Heart right ventricle (tissue), 16 donors: ENCODE results near the gene TRAIP. TPM values are rescaled to one million over a fixed set of nuclear protein-coding genes. Genes with fewer than 3 reads are reported as not detected.
"Not testable (repeated sequence)": the region's sequence is repeated elsewhere in the genome, so short reads cannot be mapped to it uniquely, and the experiment has no call there.

ENCODE experiments used
- ATAC-seq, 8 donors: fragments of 200-7000 bp; cut with Tn5 transposase; one replicate each; pipeline ENCODE4 v1.9.1; 2020; ENCODE audit warnings: mild to moderate bottlenecking in 8 of 8, moderate library complexity in 8 of 8, moderate number of reproducible peaks in 1 of 8
- DNase-seq, 2 donors: peaks; one replicate each; pipeline ENCODE4 v3.0.0-alpha.2; 2020
- H3K27ac ChIP-seq, 10 donors: fragments of 200-600 bp; sonication (generic) in 2 of 10; one replicate each; pipeline versions ENCODE4 v1.5.0 to v1.8.0; 2020 to 2022; ENCODE audit warnings: mild to moderate bottlenecking in 3 of 10
- H3K27me3 ChIP-seq, 7 donors: fragments of 200-600 bp; one replicate each; pipeline ENCODE4 v1.8.0; 2021 to 2022; ENCODE audit warnings: mild to moderate bottlenecking in 2 of 7
- H3K36me3 ChIP-seq, 9 donors: fragments of 200-600 bp; sonication (generic) in 1 of 9; one replicate each; pipeline versions ENCODE4 v1.5.0 to v1.8.0; 2020 to 2022; ENCODE audit warnings: mild to moderate bottlenecking in 2 of 9
- H3K4me1 ChIP-seq, 9 donors: fragments of 200-600 bp; sonication (generic) in 1 of 9; one replicate each; pipeline versions ENCODE4 v1.5.0 to v1.8.0; 2020 to 2022; ENCODE audit warnings: mild to moderate bottlenecking in 4 of 9
- H3K4me3 ChIP-seq, 10 donors: fragments of 200-600 bp; sonication (generic) in 2 of 10; one replicate each; pipeline versions ENCODE4 v1.5.0 to v1.8.0; 2020 to 2022; ENCODE audit warnings: mild to moderate bottlenecking in 7 of 10, moderate library complexity in 2 of 10
- H3K9me3 ChIP-seq, 11 donors: fragments of 200-600 bp in 10 of 11; sonication (generic) in 2 of 11; one replicate each; pipeline versions ENCODE4 v1.5.0 to v1.8.0; 2013 to 2022; ENCODE audit warnings: mild to moderate bottlenecking in 2 of 11, control low read depth in 1 of 11, moderate library complexity in 1 of 11
- CTCF ChIP-seq, 9 donors: fragments of 200-600 bp; sonication (generic) in 2 of 9; IDR thresholded peaks; one replicate each; pipeline versions ENCODE4 v1.5.0 to v1.8.0; 2021 to 2022; ENCODE audit warnings: antibody characterized with exemption in 9 of 9, mild to moderate bottlenecking in 5 of 9, moderate library complexity in 1 of 9
- WGBS, 2 donors: extraction: QIAGEN DNeasy Blood & Tissue Kit; methylation state at CpG; one replicate each; pipeline ENCODE4 v1.1.7; 2013; ENCODE audit warnings: inconsistent platforms in 1 of 2; 5-methylcytosine and 5-hydroxymethylcytosine counted together
- intact Hi-C, 10 donors: fragments of 100-400 bp; cut with DNase I; formaldehyde crosslinking; loops; one replicate each; pipeline versions ENCODE4 v1.11.1 to v1.14.2; 2022
- long read RNA-seq, 3 donors: library from polyadenylated mRNA; unstranded; transcript quantifications; one replicate each; pipeline ENCODE4 v2.0.0, GENCODE V29; 2020 to 2021
- polyA plus RNA-seq, 2 donors: library from polyadenylated mRNA; stranded (reverse); fragments of 200-250 nt; gene quantifications; one replicate each; pipeline ENCODE4 v1.2.3, GENCODE V29; 2013
- total RNA-seq, 10 donors: library from RNA; stranded (reverse); fragmentation: NEBNext Ultra II Directional in 3 of 10; extraction: Animal tissue kit (Norgen Biotek cat#: 25700) in 3 of 10; gene quantifications; one replicate each; pipeline versions ENCODE4 v1.2.1 to v1.2.4, GENCODE V29; 2021 to 2023
- donor health status: Arrhythmogenic right ventricular cardiomyopathy.
- donor health status: ischemic (EF 13 %, LVEDD 7.1; RV severe dilation, severe dysfunction).
- donor health status: healthy with polysubstance abuse.
- donor health status: DM: no; HTN: yes; CAD: no.
- donor health status: DM: no; HTN: no; CAD: no.
- donor health status: ischemic (EF 25% LVEDD 6.9; RV normal size, moderate dysfunction).
- donor health status: ischemic (EF 25% LVEDD 5.7; RV mildly dilated, moderate dysfunction).
- donor health status: healthy.
- donor health status: DM: yes; HTN: yes; CAD: no.
- donor health status: Ischemic cardiomyopathy.
- donor health status: ischemic (EF 35%, LVEDD 5.7; RV mildly dilated, moderate dysfunction).
- donor health status: nonischemic (EF 11% LVEDD 7.7; RV severe dilation, severe dysfunction).
- donor health status: DM: yes; HTN: yes; CAD: no.
- donor health status: PGD.
- donor health status: ischemic (EF 29% LVEDD 5.4; RV normal size, mild dysfunction).
- donor health status: nonischemic (EF 23%, LVEDD 6.1; RV moderate dilation, normal function).

The TRAIP gene, protein sequence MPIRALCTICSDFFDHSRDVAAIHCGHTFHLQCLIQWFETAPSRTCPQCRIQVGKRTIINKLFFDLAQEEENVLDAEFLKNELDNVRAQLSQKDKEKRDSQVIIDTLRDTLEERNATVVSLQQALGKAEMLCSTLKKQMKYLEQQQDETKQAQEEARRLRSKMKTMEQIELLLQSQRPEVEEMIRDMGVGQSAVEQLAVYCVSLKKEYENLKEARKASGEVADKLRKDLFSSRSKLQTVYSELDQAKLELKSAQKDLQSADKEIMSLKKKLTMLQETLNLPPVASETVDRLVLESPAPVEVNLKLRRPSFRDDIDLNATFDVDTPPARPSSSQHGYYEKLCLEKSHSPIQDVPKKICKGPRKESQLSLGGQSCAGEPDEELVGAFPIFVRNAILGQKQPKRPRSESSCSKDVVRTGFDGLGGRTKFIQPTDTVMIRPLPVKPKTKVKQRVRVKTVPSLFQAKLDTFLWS
- total RNA-seq: 1 to 10 TPM in 7 of 10 donors, under 1 TPM in 3; 0.20 to 2.4 (median 1.4) TPM
- polyA plus RNA-seq: 1 to 10 TPM in 1 of 2 donors, under 1 TPM in 1; 0.96 to 1.6 TPM
- long read RNA-seq, donor 1, partial matches to known transcripts: 0 of 1 reads
- long read RNA-seq, donor 1, other reads (novel, unspliced or antisense): 1 of 1 reads
- long read RNA-seq, donor 2, partial matches to known transcripts: 0 of 1 reads
- long read RNA-seq, donor 2, other reads (novel, unspliced or antisense): 1 of 1 reads
- long read RNA-seq, donor 3: 0 reads

- ATAC-seq (peak; percentile 98 to 100 (median 99)), DNase-seq (peak; percentile 93 to 95)
- Histone ChIP-seq H3K36me3 (no peaks in the 10 kb centered on the region), H3K27ac (peak within 1 kb of the TSS; percentile 50 to 92 (median 82)), H3K4me3 (peak within 1 kb of the TSS; percentile 1 to 81 (median 66)), H3K9me3 (no peaks in the 10 kb centered on the region), H3K4me1 (peaks cover 3 to 16% (median 14%) of the 10 kb centered on the region in 9 donors), H3K27me3 (no peaks in the 10 kb centered on the region)
- peak in 3 of 9 donors; percentile 17 to 29 (median 26) for TF ChIP-seq CTCF (IDR thresholded peaks at IDR 0.05)
- intact Hi-C loops: loop anchor here in 4 of 10 donors (5.0 to 10.0 kb wide), 2 partner anchors 46 to 48 kb away; partner anchors contain the start of gene MST1R (in 4 of the 4)
- WGBS, 2 donors: 2% methylated on average over 52 of the region's 52 CpGs
These were observed at the start of gene TRAIP for GRCh38 chr3:49856181-49857005. TRAIP (minus strand) TSS chr3:49856564; CDS start chr3:49856453, 111 bp downstream.

DNA sequence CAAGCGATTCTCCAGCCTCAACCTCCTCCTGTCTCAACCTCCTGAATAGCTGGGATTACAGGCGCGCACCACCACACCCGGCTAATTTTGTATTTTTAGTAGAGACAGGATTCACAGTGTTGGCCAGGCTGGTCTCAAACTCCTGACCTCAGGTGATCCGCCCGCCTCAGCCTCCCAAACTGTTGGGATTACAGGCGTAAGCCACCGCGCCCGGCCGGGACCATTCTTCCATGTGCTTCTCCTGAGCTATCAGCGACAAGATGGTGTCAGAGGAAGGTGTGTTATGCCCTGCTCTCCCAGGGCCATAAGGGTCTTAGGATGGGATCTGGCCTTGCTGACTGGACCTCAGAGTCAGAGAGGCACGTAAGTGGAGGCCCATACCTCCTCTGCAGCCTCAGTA, 48.1 kb upstream of the TRAIP start:
- intact Hi-C loops: loop anchor here in 8 of 10 donors (1.0 to 10.0 kb wide), 9 partner anchors 42 to 200 kb away; partner anchors contain the start of genes TRAIP (in 4 of the 8) and GMPPB (in 1 of the 8)
- not testable (repeated sequence) for H3K27me3 ChIP-seq, DNase-seq, H3K9me3 ChIP-seq, H3K4me3 ChIP-seq, ATAC-seq
- 94 to 96% methylated on average over 13 of the region's 13 CpGs for WGBS, 2 donors
- Histone ChIP-seq H3K36me3 (peaks cover 0 to 14% (median 0%) of the 10 kb centered on the region in 9 donors), H3K4me1 (peaks cover 8 to 61% (median 39%) of the 10 kb centered on the region in 9 donors), H3K27ac (peak overlapping the region in 7 of 10 donors; percentile 28 to 80 (median 58))

- intact Hi-C loops: loop anchor here in 8 of 10 donors (1.0 to 10.0 kb wide), 10 partner anchors 41 to 199 kb away; partner anchors contain the start of genes TRAIP (in 4 of the 8), GMPPB (in 1 of the 8) and INKA1 (in 1 of the 8)
- peak; percentile 72 to 92 (median 84) for ATAC-seq
- peak; percentile 66 to 81 for DNase-seq
- peaks cover 8 to 61% (median 39%) of the 10 kb centered on the region in 9 donors for H3K4me1 ChIP-seq
- 28 to 36% methylated on average over 65 of the region's 65 CpGs for WGBS, 2 donors
- no peaks in the 10 kb centered on the region for H3K9me3 ChIP-seq
- peaks cover 0 to 7% (median 0%) of the 10 kb centered on the region in 9 donors for H3K36me3 ChIP-seq
- no peak for TF ChIP-seq CTCF (IDR thresholded peaks at IDR 0.05)
- no peaks in the 10 kb centered on the region for H3K27me3 ChIP-seq
- H3K27ac ChIP-seq: peak within 1 kb of the TSS in 9 of 10 donors; percentile 28 to 80 (median 58)
- H3K4me3 ChIP-seq: peak within 1 kb of the TSS; percentile 18 to 60 (median 46)
These were observed 47.4 kb upstream of the TRAIP start, which contains the start of gene MST1R for GRCh38 chr3:49903451-49904424. MST1R (minus strand) TSS chr3:49903873; CDS start chr3:49903609, 264 bp downstream.
